Thoracic aorta (tissue), 2 donors: ENCODE measurements around the gene TMEM134. TPM values are rescaled to one million over a fixed set of nuclear protein-coding genes. Genes with fewer than 3 reads are reported as not detected.

Source experiments
- ATAC-seq: fragments of 150-250 bp; one replicate; pipeline ENCODE4 v1.8.0; 2017; ENCODE audit warnings: low read depth; ENCODE audit not compliant: insufficient number of reproducible peaks, low FRiP score
- DNase-seq: peaks from one replicate; pipeline ENCODE4 v3.0.0-alpha.2; 2020; ENCODE audit warnings: low spot score
- H3K27ac ChIP-seq, 2 donors: fragments of 200-600 bp; sonication (generic); 1 replicate in 1 of 2; 2 replicates in 1 of 2; pipeline ENCODE4 v1.5.1; 2016; ENCODE audit warnings: mild to moderate bottlenecking in 2 of 2, moderate library complexity in 2 of 2
- H3K27me3 ChIP-seq: fragments of 200-600 bp; sonication (generic); replicated peaks from 2 replicates; pipeline ENCODE4 v1.6.0; 2016; ENCODE audit warnings: mild to moderate bottlenecking; ENCODE audit not compliant: insufficient read depth
- H3K36me3 ChIP-seq: fragments of 200-600 bp; sonication (generic); one replicate; pipeline ENCODE4 v1.5.1; 2016
- H3K4me1 ChIP-seq, 2 donors: fragments of 200-600 bp; sonication (generic); 1 replicate in 1 of 2; 2 replicates in 1 of 2; pipeline versions ENCODE4 v1.5.1 to v1.6.0; 2016; ENCODE audit warnings: low read depth in 2 of 2, mild to moderate bottlenecking in 1 of 2; ENCODE audit not compliant: control insufficient read depth in 1 of 2
- H3K4me3 ChIP-seq: fragments of 200-600 bp; sonication (generic); 2 replicates; pipeline ENCODE4 v1.5.1; 2016; ENCODE audit warnings: mild to moderate bottlenecking
- H3K9me3 ChIP-seq: fragments of 200-600 bp; sonication (generic); 2 replicates; pipeline ENCODE4 v1.5.1; 2016
- total RNA-seq, 2 donors: library from RNA; depleted of rRNA; stranded (reverse); fragments of >200 nt; gene quantifications; one replicate each; pipeline versions ENCODE4 v1.1.0 to v1.2.3, GENCODE V29; 2016
- TF ChIP-seq, protein P1 (sequence below): fragments of 200-600 bp; sonication (generic); IDR thresholded peaks from one replicate; pipeline ENCODE4 v1.5.1; 2019; ENCODE audit warnings: antibody characterized with exemption

TMEM134 gene
- total RNA-seq, 2 donors from 2014 or later, result 66.7 to 67.7 TPM

DNA sequence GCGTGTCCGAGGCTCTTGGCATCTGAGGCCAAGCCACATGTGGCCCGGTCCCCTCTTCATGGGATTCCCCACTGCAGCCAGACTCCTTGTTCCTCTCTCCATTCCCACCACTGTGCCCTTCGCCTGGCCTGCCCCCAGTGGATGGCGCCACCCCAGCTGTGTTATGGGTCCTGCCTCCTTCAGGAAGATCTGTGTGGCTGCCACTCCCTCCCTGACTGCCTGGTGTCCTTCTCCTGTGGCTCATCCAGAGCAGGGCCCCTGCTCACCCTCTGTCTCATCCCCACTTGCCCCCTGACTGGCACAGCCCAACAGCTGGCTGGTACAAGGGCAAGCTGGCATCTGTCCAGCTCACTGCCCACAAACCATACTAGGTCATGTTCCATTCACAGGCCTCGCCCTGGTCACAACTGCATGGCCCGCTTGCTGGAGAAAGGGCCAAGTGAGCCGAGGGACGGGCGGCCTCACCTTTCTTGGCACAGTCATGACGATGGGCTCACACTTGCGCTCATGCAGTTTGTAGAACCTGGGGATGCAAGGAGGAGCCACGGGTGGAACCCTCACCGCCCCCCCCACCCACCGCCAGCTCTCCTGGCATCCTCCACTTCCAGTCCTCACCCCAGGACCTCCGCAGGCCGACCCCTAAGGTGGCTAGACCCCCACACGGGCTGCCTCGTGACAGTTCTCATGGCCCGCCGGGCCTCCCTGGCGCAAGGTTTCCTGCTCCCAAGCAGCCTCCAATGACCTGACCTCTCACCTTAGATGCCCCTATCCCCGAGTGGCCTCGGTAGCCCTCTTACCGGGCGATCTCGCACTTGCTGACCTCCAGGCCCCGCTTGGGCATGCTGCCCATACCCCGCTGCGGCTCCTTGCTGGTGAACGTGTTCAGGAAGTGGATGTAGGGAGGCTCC lies 29.5 kb downstream of the TMEM134 start:
- TF ChIP-seq, protein P1, sequence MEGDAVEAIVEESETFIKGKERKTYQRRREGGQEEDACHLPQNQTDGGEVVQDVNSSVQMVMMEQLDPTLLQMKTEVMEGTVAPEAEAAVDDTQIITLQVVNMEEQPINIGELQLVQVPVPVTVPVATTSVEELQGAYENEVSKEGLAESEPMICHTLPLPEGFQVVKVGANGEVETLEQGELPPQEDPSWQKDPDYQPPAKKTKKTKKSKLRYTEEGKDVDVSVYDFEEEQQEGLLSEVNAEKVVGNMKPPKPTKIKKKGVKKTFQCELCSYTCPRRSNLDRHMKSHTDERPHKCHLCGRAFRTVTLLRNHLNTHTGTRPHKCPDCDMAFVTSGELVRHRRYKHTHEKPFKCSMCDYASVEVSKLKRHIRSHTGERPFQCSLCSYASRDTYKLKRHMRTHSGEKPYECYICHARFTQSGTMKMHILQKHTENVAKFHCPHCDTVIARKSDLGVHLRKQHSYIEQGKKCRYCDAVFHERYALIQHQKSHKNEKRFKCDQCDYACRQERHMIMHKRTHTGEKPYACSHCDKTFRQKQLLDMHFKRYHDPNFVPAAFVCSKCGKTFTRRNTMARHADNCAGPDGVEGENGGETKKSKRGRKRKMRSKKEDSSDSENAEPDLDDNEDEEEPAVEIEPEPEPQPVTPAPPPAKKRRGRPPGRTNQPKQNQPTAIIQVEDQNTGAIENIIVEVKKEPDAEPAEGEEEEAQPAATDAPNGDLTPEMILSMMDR, result no peak
- ATAC-seq (no peak), DNase-seq (no peak)
- Histone ChIP-seq H3K4me1 (peaks cover 12 to 41% of the 10 kb centered on the region in 2 donors), H3K27me3 (no peaks in the 10 kb centered on the region), H3K27ac (peak overlapping the region; percentile 56 to 57), H3K9me3 (no peaks in the 10 kb centered on the region), H3K36me3 (peaks cover 12% of the 10 kb centered on the region), H3K4me3 (no peak overlapping the region)

DNA sequence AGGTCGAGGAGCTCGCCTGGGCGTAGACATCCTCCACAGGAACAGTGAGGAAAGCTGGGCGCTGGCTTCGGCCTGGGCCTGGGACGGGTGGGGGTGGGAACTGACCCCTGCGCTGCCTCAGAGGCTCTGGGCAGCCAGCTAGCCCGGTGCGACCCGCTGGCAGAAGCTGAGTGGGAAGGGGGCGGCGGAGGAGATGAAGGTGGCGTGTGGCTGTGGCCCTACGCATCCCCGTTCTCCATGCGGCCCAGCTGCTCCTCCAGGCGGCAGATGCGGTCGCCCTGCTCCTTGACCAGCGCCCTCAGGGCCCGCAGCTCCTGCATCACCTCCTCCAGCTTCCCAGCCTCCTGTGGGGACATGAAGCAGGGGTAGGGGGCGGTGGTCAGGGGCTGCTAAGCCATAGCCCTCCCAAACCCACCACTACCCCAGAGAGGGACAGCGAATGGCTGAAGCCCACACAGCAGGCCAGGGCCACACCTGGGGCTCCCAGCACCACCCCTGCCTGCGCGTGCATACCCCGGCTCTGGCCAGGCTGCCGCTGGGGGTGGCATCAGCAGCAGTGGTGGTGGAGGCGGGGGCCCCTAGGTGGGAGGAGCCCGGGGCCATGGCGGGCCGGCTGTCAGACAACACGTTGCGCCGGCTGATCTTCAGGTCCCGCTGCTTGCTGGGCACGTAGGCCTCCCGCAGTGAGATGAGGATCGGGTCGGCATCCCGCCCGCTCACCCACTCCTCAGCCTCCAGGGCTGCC lies 30.7 kb downstream of the TMEM134 start:
- Histone ChIP-seq H3K36me3 (peaks cover 23% of the 10 kb centered on the region), H3K27ac (no peak overlapping the region), H3K4me1 (peaks cover 12 to 35% of the 10 kb centered on the region in 2 donors), H3K27me3 (no peaks in the 10 kb centered on the region), H3K9me3 (no peaks in the 10 kb centered on the region), H3K4me3 (peak overlapping the region; percentile 45)
- no peak for DNase-seq
- no peak for ATAC-seq
- TF ChIP-seq, protein P1, result no peak

DNA sequence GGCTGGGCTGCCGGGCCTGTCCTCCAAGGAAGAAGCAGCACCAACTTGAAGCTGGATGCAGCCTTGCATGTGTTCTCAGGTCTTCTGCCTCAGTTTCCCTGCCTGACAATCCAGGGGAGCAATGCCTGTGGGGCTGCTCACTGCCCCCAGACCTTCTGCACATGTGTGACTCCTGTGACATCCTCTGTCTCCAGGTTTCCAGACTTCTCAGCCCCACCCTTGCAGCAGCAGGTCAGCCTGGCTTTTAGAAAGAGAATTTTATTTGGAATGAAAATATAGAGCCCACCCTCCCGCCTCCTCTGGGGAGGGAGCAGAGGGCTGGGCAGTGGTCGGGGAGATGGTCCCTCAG lies 31.3 kb downstream of the TMEM134 start:
- H3K27me3 ChIP-seq, result no peaks in the 10 kb centered on the region
- no peak for DNase-seq
- ATAC-seq, result no peak
- TF ChIP-seq, protein P1, result no peak
- no peak overlapping the region for H3K27ac ChIP-seq
- peaks cover 12 to 33% of the 10 kb centered on the region in 2 donors for H3K4me1 ChIP-seq
- H3K9me3 ChIP-seq, result no peaks in the 10 kb centered on the region
- H3K36me3 ChIP-seq, result peaks cover 29% of the 10 kb centered on the region
- H3K4me3 ChIP-seq, result peak overlapping the region; percentile 45

DNA sequence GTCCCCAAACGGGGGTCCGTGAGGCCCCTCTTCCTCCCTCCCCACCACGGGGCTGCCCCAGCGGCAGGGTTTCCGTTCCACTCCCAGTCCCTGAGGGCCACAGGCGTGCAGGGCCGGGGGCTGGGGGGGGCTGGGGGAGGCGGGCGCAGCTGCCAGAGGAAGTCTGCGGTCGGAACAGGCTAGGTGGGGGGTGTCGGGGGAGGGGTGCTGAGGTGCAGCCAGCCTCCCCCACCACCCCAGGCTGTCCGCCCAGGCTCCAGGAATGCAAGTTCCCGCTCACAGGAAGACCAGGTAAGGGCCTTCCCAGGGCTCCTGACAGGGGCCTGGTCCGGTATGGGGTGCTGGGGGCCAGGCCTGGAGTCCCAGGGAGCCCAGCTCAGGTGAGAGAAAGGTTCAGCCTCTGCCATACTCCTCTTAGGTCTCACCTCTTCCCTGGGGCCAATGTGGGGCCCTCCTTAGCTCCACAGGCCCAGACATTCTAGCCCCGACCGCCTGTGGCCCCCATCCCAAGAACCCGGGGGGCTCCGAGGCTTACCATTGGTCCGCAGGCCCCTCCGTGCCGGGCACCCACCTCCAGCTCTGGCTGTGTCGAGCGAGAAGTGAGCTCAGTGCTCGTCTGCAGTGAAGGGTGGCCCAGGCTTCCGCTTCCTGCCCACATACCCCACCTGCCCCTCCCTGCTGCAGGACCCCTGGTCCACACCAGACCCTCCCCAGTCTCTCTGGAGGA lies 31.8 kb downstream of the TMEM134 start, which contains the start of gene PTPRCAP:
PTPRCAP (minus strand) TSS at position 601 of the 727 bp plus-strand sequence; CDS start at position 538, 63 bp downstream.
- ATAC-seq (no peak), DNase-seq (no peak)
- no peaks in the 10 kb centered on the region for H3K9me3 ChIP-seq
- H3K36me3 ChIP-seq, result peaks cover 34% of the 10 kb centered on the region
- H3K4me3 ChIP-seq, result peak within 1 kb of the TSS; percentile 45
- peaks cover 7 to 28% of the 10 kb centered on the region in 2 donors for H3K4me1 ChIP-seq
- H3K27ac ChIP-seq, result no peak within 1 kb of the TSS
- TF ChIP-seq, protein P1, result no peak
- H3K27me3 ChIP-seq, result no peaks in the 10 kb centered on the region
